Endothelial cell of umbilical vein (primary cell): ENCODE results near the gene PSME3IP1.

Experiments
- EZH2 ChIP-seq: IDR thresholded peaks from 2 replicates; pipeline ENCODE4 v1.6.1; 2012; ENCODE audit warnings: borderline replicate concordance, low read depth, mild to moderate bottlenecking, moderate library complexity, low read length, inconsistent platforms; ENCODE audit not compliant: severe bottlenecking
- MAX ChIP-seq: IDR thresholded peaks from 2 replicates; pipeline ENCODE4 v1.6.1; 2011; ENCODE audit not compliant: insufficient read depth, insufficient read length
- POLR2A ChIP-seq: IDR thresholded peaks from 2 replicates; pipeline ENCODE4 v1.6.1; 2012; ENCODE audit warnings: low read depth, mild to moderate bottlenecking, control low read depth, low read length
- POLR2AphosphoS5 ChIP-seq: IDR thresholded peaks from 2 replicates; pipeline ENCODE4 v1.6.1; 2012; ENCODE audit warnings: low read depth, mild to moderate bottlenecking, control low read depth, low read length, moderate library complexity; ENCODE audit not compliant: insufficient read depth
- TF ChIP-seq, protein P1 (sequence below), 2 donors: IDR thresholded peaks; 1 replicate in 1 of 2; 2 replicates in 1 of 2; pipeline ENCODE4 v1.5.1; 2011; ENCODE audit warnings: low read length in 2 of 2, mild to moderate bottlenecking in 2 of 2, moderate library complexity in 2 of 2, control low read depth in 1 of 2, inconsistent platforms in 1 of 2, low read depth in 1 of 2; ENCODE audit not compliant: insufficient read depth in 1 of 2; ENCODE audit errors: extremely low read depth in 1 of 2

GRCh38 chr16:57184887-57185445 lies 873 bp downstream of the PSME3IP1 start:
- no peak for TF ChIP-seq POLR2A
- TF ChIP-seq, protein P1, sequence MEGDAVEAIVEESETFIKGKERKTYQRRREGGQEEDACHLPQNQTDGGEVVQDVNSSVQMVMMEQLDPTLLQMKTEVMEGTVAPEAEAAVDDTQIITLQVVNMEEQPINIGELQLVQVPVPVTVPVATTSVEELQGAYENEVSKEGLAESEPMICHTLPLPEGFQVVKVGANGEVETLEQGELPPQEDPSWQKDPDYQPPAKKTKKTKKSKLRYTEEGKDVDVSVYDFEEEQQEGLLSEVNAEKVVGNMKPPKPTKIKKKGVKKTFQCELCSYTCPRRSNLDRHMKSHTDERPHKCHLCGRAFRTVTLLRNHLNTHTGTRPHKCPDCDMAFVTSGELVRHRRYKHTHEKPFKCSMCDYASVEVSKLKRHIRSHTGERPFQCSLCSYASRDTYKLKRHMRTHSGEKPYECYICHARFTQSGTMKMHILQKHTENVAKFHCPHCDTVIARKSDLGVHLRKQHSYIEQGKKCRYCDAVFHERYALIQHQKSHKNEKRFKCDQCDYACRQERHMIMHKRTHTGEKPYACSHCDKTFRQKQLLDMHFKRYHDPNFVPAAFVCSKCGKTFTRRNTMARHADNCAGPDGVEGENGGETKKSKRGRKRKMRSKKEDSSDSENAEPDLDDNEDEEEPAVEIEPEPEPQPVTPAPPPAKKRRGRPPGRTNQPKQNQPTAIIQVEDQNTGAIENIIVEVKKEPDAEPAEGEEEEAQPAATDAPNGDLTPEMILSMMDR (IDR thresholded peaks at IDR 0.05; ENCODE audit: extremely low read depth in 1 of 2, insufficient read depth in 1 of 2, low read depth in 1 of 2, low read length in 2 of 2), result no peak
- no peak for TF ChIP-seq EZH2
- no peak for TF ChIP-seq MAX
- no peak for TF ChIP-seq POLR2AphosphoS5
